Measurements from ENCODE around the gene RACGAP1. TPM values are rescaled to one million over a fixed set of nuclear protein-coding genes. Genes with fewer than 3 reads are reported as not detected.

Gene RACGAP1
- total and polyA plus RNA-seq, 2 of the 8 experiments (the other 6 are each of a cell fraction or from before 2014, with no cell fraction given), result 18.0 to 66.3 TPM

DNA sequence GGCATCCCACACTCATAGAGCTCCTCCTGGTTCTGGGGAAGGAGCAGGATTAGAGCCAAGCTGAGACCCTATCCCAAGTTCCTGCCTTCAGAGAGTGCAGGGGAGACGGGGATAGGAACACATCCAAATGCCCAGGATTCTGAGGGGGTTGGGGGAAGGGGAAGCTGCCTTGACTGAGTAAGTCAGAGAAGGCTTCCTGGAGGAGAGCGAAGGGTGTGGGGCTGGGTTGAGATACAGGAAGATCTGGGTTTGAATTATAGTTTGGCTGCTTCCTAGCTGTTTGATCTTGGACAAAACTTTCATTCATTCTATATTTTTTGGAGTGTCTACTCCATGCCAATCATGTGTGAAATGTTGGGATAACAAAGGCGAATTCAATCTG lies 82.8 kb downstream of the RACGAP1 start:
- 86% methylated on average over 3 of the region's 3 CpGs; no CpG with 5 or more reads in 1 of the 2 experiments for WGBS, 2 experiments (ENCODE audit: extremely low coverage in 1 of 2, insufficient coverage in 1 of 2, insufficient read length in 1 of 2, insufficient replicate concordance in 2 of 2, low coverage in 1 of 2, low lambda C conversion rate in 2 of 2, missing lambda C conversion rate in 1 of 2)
- TF ChIP-seq RAD21 (IDR thresholded peaks at IDR 0.05 in 1 of 2, conservative IDR thresholded peaks at IDR 0.05 in 1 of 2; ENCODE audit: low read depth in 2 of 2, low read length in 2 of 2) (no peak), EGR1 (IDR thresholded peaks at IDR 0.05; ENCODE audit: borderline replicate concordance, low read depth, low read length) (no peak), EP300 (IDR thresholded peaks at IDR 0.05; ENCODE audit: borderline replicate concordance in 1 of 2, low read depth in 2 of 2, low read length in 2 of 2) (no peak), CEBPB (IDR thresholded peaks at IDR 0.05; ENCODE audit: low read depth, low read length) (no peak), BRCA1 (IDR thresholded peaks at IDR 0.05; ENCODE audit: low read depth, low read length) (no peak), SUZ12 (IDR thresholded peaks at IDR 0.05; ENCODE audit: low read length) (no peak), ZNF274 (IDR thresholded peaks at IDR 0.05; ENCODE audit: borderline replicate concordance, extremely low read depth, low read length) (no peak), CBX8 (IDR thresholded peaks at IDR 0.05; ENCODE audit: borderline replicate concordance, low read depth, low read length) (no peak), CHD2 (IDR thresholded peaks at IDR 0.05; ENCODE audit: low read length) (no peak), JUND (IDR thresholded peaks at IDR 0.05; ENCODE audit: low read length) (no peak), CTBP2 (IDR thresholded peaks at IDR 0.05; ENCODE audit: borderline replicate concordance, insufficient read depth, insufficient read length, low read length) (no peak), USF2 (IDR thresholded peaks at IDR 0.05; ENCODE audit: low read length) (no peak)

More for the DNA sequence above, 82.8 kb downstream of the RACGAP1 start:
- H4K20me1 ChIP-seq (replicated peaks in 1 of 2; ENCODE audit: control insufficient read depth in 1 of 2, insufficient read depth in 2 of 2, low read length in 2 of 2), result peaks cover 0 to 1% of the 10 kb centered on the region in 2 experiments
- H2BK20ac ChIP-seq (ENCODE audit: low read length), result no peak overlapping the region
- H3K4ac ChIP-seq (replicated peaks; ENCODE audit: insufficient read length, low read depth, low read length), result no peak overlapping the region
- H3K36me3 ChIP-seq (ENCODE audit: control insufficient read depth in 2 of 4, insufficient read depth in 4 of 4, low read length in 3 of 4), result no peaks in the 10 kb centered on the region
- 0 out of 2 replicates have a peak overlapping the region, but pooled peaks have one; percentile 16 for H2BK15ac ChIP-seq (ENCODE audit: low read length)
- H2BK12ac ChIP-seq (ENCODE audit: low read depth, low read length), result no peak overlapping the region; the same call in 1 of the 2 replicates
- no peak overlapping the region for H2AK5ac ChIP-seq (ENCODE audit: low read depth, low read length)
- H2BK5ac ChIP-seq (ENCODE audit: low read depth, low read length), result no peak overlapping the region
- H3K9me3 ChIP-seq (ENCODE audit: insufficient read depth in 2 of 2, low read depth in 1 of 2, low read length in 1 of 2), result no peaks in the 10 kb centered on the region
- no peak overlapping the region for H3K56ac ChIP-seq (replicated peaks; ENCODE audit: insufficient read length, low read depth, low read length)
- no peak overlapping the region for H2BK120ac ChIP-seq (replicated peaks; ENCODE audit: low read depth, low read length)
- no peaks in the 10 kb centered on the region; the same call in 1 of the 2 replicates for H3K23me2 ChIP-seq (ENCODE audit: low read depth, low read length)
- no peaks in the 10 kb centered on the region for H3K79me1 ChIP-seq (ENCODE audit: low read depth, low read length)
- H2AFZ ChIP-seq (ENCODE audit: low read length), result no peak overlapping the region
- ChIA-PET POLR2A (ENCODE audit: partially characterized antibody) (interaction anchor here (0.9 to 1.2 kb wide), 2 partner anchors 11 to 19 kb away, joined by 3 to 4 read pairs; partner anchors contain the start of gene AQP5), CTCF (ENCODE audit: partially characterized antibody) (interaction anchor here (0.6 to 5.1 kb wide), 18 partner anchors 10 to 246 kb away, joined by 3 to 37 read pairs (median 4); no protein-coding TSS in a partner anchor)
- DNase-seq (ENCODE audit: low read depth in 1 of 2, low spot score in 2 of 2), result no peak
- H3K27me3 ChIP-seq (replicated peaks in 1 of 4; ENCODE audit: control insufficient read depth in 3 of 4, extremely low read depth in 1 of 4, insufficient read depth in 3 of 4, low read length in 3 of 4), result peaks cover 0 to 3% (median 0%) of the 10 kb centered on the region in 4 experiments; a peak in 1 of 7 replicates
- no peak overlapping the region for H3K4me3 ChIP-seq (ENCODE audit: extremely low read depth in 1 of 4, insufficient read depth in 2 of 4, low read depth in 3 of 4, low read length in 4 of 4)
- H4K8ac ChIP-seq (ENCODE audit: extremely low read depth, insufficient read depth, low read length), result no peak overlapping the region
- H3K4me2 ChIP-seq (ENCODE audit: insufficient read depth in 1 of 2, low read depth in 2 of 2, low read length in 2 of 2), result no peak overlapping the region
- no peak overlapping the region for H3K18ac ChIP-seq (ENCODE audit: extremely low read depth, low read length)
- H3K14ac ChIP-seq (ENCODE audit: insufficient read length), result no peak overlapping the region
- H3K4me1 ChIP-seq (replicated peaks in 1 of 4; ENCODE audit: control insufficient read depth in 3 of 4, insufficient read depth in 4 of 4, low read length in 3 of 4), result peaks cover 3 to 17% (median 4%) of the 10 kb centered on the region in 4 experiments; a peak in 6 of 7 replicates
- no peak overlapping the region for H4K91ac ChIP-seq (replicated peaks; ENCODE audit: insufficient read length, low read length)
- no peak overlapping the region for H4K5ac ChIP-seq (ENCODE audit: insufficient read length, low read depth, low read length)
- no peak overlapping the region for H3K23ac ChIP-seq (ENCODE audit: insufficient read length)
- no peaks in the 10 kb centered on the region for H3K79me2 ChIP-seq (ENCODE audit: control insufficient read depth in 1 of 2, insufficient read depth in 2 of 2, low read length in 2 of 2)
- no peak overlapping the region for H3K27ac ChIP-seq (ENCODE audit: low read depth, low read length)
- FAIRE-seq, result no peak
- no peak overlapping the region for H3K9ac ChIP-seq (replicated peaks in 1 of 4; ENCODE audit: extremely low read depth in 1 of 4, low read depth in 3 of 4, low read length in 3 of 4)
